Measurements from ENCODE around the gene ZXDA.

- TF ChIP-seq POLR2A (IDR thresholded peaks at IDR 0.05) (no peak), CTCF (IDR thresholded peaks at IDR 0.05) (peak; percentile 28 to 37 (median 31)), EP300 (IDR thresholded peaks at IDR 0.05) (no peak)
Observed at GRCh38 chrX:57918750-57919436, 8.6 kb upstream of the ZXDA start.

Data from tibial nerve (tissue), 4 donors.